HG02938 (cell line): ENCODE measurements around the gene DIPK1B.

ENCODE experiments used
- ATAC-seq: cut with Tn5 transposase; IDR thresholded peaks from one replicate; pipeline ENCODE4 v1.9.1; 2021; ENCODE audit warnings: mild to moderate bottlenecking, moderate library complexity; ENCODE audit not compliant: unreplicated experiment

The DIPK1B gene

GRCh38 chr9:136733611-136734010 is 21.2 kb downstream of the DIPK1B start:
- ATAC-seq = no peak

DNA sequence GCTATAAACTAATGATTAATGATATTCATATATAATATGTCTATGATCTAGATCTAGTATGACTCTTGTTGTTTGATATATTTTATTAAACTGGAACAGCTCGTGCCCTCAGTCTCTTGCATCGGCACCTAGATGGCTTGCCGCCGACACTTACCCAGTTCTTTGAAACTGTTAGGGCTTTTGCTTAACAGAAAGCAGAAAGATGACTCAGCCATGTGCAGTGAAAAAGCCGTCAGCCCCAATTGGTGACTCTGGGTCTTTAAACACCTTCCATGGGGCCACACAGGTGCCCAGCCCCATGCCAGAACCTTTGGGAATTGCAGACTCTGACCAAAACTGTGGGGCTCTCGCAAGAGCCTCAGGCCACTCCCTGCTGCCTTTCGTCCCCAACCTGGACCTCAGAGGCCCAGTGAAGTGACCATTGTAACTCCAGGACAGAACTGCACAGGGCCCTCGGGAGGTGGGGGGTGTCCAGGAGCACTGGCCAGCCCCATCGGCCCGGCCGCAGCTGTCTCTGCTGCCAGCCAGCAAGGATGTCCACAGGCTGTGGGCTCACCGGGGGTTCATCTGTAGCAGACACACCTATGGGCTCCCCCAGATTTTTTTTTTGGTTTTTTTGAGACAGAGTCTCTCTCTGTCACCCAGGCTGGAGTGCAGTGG is 22.6 kb downstream of the DIPK1B start:
- no peak for ATAC-seq

DNA sequence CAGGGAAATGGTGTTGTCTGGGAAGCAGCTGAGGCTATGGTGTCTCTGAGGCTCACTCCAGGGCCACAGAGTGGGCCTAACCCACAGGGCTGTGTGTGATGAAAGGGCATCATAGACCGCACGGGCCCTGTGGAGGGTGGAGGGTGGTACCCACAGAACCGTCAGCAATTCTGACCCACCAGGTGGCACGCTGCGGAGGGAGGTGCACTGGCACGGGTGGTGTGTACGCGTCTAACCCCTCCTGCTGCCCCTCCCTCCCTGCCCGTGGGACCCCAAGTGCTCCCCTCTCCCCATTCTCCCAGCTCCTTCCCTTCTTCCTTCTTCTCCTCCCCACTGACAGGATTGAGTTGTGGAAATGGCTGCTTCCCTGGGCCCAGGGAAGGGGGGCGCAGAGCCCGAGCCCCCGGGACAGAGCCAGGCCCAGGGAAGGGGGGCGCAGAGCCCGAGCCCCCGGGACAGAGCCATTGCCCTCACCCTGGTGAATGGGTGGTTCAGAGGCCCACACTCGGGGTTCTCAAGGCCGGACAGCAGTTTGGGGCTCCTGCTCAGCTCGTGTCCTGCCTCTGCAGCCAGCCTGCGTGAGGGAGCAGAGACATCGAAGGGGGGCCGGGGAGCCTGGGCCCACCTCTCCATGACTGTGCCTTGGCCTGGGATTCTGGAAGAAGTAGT is 23.6 kb downstream of the DIPK1B start:
- ATAC-seq = no peak

DNA sequence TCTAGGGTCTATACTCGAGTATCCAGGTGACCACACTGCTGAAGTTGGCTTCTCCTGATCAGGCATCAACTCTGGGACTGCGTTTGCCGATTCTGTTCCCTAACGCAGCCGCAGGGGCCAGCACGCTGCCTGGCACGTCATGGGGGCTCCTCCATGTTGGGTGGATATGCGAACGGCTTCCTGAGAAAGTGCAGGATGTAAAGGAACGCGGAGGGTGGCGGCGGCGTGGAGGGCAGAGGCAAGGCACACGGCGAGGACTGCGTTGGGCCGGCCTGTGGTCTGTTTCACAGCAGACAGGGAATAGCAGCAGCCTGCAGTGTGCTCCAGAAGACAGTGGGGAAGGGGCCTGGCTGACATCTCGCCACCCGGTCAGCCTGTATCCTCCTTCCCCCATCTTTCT is 26.6 kb downstream of the DIPK1B start:
- ATAC-seq = no peak

DNA sequence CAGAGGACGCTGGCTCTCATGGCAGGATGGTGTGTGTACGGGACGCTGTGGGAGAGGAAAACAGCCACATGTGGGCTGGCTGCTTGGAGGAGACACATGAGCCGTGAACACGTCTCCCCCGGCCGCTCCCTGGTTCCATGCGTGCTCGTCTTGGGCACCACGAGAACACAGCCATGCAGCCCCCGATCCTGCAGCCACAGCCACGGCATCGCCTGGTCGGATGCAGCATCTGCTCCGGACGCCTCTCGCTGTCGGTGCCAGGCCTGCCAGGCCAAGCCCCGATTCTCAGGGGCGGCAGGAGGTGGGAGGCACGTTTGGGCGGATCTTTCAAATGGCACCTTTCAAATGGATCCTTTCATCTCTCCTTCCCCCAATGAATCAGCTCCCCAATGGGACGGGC is 27.1 kb downstream of the DIPK1B start:
- ATAC-seq = no peak

DNA sequence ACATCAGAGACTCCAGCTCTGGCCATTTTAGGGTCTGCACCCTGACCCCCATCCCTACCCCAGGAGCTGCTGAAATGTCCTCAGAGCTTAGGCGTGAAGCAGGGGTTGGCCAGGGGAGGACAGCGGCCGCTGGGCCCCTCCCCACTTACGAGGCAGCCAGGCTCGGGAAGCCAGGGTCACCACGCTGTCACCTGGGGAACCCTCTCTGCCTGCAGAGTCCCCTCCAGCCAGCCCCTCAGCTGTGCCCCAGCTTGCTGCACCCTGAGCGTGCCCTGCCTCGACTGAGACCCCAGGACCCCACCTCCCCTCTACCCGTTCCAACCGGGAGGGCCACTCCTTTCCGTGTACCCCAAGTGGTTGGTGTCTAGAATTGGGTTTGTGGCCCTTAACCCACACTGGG is 27.7 kb downstream of the DIPK1B start:
- no peak for ATAC-seq

DNA sequence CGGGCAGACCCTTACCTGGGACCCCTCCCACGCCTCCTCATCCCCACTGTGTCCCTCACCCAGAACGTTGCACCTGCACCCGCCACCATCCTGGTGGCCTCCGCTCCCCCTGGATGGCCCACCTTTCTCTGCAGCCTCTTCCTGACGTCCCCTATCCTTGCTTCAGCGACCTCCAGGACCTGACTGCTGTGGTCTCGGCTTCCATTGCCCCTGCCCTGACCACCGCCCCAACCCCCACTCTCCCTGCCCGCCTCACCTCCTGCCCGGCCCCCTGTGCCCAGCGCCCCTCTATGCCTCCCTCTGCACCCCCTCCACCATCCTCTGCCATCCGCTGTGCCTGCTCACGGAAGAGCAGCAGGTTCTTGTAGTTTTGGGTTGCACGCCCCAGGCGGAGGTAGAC is 28.1 kb downstream of the DIPK1B start:
- no peak for ATAC-seq

DNA sequence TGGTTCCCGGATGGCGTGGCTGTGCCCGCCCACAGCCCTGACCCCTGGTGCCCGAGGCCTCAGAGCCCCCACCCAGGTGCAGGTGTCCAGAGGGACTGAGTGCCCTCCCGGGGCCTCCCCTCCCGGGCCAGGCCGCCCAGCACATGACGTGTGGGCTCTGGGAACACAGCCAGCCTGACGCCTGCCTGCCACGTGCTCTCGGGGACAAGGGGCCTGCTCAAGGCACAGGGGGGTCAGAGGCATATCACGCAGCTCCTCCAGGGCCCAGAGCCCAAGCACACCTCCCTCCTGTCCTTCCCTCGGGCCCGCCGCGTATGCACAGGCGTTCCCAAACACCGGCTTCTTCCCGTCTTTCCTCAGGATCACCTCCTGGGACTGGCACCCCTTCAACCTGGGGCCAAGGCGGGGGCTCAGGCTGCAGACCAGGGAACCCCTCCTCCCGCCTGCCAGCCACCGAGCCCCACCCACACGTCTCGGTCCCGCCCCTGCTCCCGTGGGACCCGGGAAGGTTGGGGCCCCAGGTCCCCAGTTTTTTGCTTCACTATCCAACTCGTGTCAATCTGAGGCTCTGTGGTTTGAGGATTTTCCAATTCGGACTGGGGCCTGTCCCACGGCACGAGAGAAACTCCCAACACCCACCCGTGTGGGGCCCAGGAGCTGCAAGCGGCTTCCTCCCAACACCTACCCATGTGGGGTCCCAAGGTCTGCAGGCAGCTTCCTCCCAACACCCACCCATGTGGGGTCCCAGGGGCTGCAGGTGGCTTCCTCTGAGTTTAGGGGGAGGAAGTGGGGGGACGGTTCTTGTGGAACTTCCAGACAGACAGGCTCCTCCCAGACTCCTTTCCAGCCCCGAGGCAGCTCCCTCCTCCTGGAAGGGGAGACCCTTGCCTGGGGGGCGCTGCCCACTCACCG is 28.9 kb downstream of the DIPK1B start:
- no peak for ATAC-seq

DNA sequence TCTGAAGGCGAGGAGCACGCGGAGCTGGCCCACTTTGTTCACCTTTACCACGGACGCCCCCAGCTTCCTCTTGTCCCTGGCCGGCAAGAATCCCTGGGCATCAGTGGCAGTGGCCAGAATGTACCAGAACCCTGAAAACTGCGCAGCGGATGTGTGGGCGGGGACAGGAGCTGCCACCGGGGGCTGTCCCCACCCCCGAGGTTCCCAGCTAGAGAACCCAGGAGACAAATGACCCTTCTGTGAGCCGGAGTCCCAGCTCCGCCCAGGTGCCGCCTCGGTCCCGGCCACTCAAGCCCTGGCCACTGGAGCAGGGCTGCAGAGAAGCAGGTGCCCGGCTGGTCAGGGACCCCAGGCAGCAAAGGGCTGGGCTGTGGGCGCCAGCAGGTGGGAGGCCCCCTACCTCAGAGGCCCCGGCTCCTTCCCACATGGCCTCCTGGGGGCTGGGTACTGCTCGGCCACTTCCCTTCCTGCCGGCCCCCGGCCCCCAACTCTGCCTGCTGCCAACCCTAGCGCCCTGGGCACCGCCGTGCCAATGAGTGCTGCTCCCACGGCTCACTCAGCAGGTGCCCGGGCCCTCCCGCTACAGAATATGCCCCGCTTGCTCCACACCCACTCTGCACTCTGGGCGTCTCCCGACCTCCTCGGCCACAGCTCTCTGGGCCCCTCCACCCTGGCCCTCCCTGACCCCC is 29.7 kb downstream of the DIPK1B start:
- no peak for ATAC-seq

DNA sequence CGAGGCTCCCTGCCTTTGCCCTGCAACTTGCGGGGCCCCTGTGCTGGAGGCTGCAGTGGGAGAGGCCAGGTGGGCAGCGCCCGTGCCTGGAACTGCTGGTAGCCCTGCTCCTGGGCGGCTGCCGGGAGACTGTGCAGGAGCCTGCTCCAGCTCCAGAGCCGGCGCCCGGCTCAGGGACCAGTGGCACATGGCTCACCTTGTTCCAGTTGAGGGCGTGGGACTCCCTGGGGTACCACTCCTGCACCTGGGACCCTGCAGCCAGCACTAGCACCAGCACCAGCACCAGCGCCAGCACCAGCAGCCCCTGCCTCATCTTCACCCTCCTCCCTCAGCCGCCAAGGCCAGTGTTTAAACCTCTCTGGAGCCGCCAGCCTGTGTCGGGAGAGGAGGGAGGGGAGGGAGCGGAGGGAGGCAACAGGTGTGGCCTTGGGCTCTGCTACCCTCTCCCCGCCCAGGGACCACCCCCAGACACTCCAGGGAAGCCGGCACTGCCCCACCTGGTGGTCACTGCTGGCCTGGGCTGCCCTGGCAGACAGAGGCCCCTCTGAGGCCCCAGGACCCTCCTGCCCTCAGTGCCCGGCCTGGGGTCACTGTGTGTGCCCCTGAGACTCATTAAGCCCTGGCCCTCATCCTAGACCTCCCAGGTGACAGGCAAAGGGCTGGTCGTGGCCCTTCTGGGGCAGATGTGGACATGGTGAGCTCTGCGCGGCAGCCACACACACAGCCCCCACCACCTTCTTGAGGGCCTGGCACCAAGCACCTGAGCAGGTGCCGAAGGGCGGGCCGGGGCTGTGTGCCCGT is 30.4 kb downstream of the DIPK1B start, which contains the start of gene LCN10:
LCN10 (minus strand) TSS at position 350 of the 801 bp plus-strand sequence; CDS start at position 313, 37 bp downstream.
- no peak for ATAC-seq

DNA sequence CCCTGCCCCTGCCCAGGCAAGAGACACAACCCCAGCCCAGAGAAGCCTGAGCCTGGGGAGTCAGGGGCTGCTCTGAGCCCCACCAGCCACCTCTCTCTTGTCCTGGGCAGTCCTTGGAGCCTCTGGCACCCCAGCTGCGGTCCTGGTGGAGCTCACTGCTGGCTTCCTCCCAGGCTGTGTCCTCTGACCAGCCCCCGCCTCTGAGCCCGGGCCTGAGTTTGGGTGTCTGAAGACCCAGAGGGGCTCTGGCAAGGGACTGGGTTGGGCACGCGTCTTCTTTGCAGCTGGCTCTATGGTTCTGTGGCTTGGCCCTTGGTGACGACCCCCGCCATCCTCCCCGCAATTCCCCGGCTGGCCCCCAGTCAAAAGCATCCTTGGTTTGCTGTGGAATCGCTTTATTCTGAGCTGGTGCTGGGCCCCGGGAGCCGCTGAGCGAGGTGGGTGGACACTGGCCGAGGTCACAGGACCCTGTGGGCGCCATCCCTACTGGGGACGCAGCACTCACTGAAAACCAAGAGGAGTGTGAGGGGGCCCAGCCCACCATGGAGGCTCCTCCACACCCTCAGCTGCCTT is 31.4 kb downstream of the DIPK1B start:
- no peak for ATAC-seq

DNA sequence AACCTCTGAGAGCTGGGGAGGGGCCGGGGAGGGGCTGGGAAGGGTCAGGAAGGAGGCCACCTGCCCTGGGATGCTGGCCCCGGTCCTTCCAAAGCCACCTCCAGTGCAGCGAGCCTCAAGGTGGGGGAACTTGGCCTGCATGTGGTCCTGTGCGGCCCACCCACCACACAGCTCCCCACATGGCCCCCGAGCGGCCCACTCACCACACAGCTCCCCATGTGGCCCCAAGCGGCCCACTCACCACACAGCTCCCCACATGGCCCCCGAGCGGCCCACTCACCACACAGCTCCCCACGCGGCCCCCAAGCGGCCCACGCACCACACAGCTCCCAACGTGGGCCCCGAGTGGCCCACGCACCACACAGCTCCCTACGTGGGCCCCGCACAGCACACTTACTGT is 32.4 kb downstream of the DIPK1B start:
- ATAC-seq = no peak

DNA sequence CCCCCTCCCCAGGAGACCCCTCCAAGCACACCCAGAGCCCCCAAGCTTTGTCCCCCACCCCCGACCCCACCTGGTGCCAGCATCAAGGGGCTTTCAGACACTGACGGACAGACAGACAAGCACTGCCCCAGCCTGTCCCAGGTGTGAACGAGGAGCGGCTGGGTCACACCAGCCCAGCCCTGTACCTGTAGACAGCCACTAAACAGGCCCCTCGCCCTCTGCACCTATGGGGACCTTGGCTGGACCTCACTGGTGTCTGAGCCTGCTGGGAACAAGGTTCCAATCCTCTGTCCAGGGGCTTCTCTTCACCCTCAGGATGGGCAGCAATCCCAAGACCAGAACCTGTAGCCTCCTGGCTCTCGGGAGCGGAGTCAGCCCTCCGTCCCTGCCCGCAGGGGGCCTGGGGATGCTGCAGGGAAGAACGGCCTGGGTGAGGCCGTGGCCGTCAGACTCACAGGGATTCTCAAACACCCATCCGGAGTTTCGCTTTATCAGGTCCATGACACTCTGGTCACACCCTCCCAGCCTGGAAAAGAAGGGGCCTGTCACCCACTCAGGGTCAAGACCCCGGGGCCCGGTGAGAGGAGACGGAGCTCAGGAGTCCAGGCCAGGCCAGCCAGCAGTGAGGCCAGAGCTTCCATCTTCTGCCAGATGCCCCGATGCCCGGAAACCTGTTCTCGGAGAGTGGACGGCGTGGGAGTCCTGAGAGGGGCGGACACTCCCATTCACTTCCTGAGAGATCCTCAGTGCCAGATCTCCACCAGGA is 33.2 kb downstream of the DIPK1B start:
- no peak for ATAC-seq

DNA sequence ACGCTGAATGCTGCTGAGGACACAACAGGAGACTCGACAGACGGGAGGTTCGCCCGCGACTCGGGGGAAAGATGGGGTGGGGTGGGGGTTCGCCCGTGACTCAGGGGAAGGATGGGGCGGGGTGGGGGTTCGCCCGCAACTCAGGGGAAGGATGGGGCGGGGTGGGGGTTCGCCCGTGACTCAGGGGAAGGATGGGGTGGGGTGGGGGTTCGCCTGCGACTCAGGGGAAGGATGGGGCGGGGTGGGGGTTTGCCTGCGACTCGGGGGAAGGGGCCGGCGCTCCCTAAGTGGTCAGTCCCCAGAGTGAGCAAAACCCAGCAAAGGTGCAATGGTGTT is 33.8 kb downstream of the DIPK1B start:
- no peak for ATAC-seq

DNA sequence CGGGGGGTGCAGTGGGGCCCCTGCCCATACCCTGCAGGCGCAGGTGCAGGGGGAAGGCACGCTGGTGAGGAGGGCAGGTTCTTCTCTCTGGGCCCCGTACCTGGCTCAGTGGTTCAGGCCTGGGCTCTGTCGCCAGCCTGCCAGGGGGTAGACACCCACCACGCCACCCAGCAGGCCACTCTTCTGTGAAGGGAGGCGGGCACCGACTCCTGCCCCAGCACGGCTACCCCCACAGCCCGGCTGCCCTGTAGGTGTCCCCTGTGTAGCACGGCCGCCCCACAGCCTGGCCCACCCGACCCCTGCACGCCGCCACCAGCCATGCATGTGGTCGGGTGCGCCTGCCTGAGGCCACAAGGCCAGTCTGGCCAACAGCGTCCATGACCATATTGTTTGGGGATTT is 34.2 kb downstream of the DIPK1B start:
- no peak for ATAC-seq

GRCh38 chr9:136747161-136748060 is 35.0 kb downstream of the DIPK1B start:
- ATAC-seq = no peak

- no peak for ATAC-seq
Observed at GRCh38 chr9:136748201-136748600, 35.8 kb downstream of the DIPK1B start, which contains the start of gene LCN6. Gene LCN6 (minus strand): TSS chr9:136748525. CDS start chr9:136748483, 42 bp downstream.
